ENCODE results near the gene GRPR.

GRPR gene

DNA sequence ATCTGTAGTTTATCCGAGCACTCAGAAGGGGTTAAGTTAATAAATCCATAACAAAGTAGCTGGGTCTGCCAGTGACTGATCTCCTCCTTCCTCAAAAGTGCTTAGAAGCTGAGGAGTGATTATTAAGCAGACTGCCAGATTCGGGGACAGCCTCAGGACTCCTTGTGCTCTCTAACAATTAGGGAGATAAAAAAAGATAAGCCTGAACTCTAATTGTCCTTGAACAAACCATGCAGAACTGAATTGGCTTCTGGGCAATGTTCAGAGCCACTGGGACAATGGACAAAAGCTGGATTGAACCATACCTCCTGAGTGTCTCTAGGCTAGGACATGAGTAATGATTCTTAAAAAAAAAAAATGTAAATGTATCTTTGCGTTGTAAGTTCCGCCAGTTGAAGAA is 22.7 kb upstream of the GRPR start:
- H3K27me3 ChIP-seq (ENCODE audit: control insufficient read depth, insufficient read depth, low read length): no peaks in the 10 kb centered on the region
- TF ChIP-seq, protein P1, sequence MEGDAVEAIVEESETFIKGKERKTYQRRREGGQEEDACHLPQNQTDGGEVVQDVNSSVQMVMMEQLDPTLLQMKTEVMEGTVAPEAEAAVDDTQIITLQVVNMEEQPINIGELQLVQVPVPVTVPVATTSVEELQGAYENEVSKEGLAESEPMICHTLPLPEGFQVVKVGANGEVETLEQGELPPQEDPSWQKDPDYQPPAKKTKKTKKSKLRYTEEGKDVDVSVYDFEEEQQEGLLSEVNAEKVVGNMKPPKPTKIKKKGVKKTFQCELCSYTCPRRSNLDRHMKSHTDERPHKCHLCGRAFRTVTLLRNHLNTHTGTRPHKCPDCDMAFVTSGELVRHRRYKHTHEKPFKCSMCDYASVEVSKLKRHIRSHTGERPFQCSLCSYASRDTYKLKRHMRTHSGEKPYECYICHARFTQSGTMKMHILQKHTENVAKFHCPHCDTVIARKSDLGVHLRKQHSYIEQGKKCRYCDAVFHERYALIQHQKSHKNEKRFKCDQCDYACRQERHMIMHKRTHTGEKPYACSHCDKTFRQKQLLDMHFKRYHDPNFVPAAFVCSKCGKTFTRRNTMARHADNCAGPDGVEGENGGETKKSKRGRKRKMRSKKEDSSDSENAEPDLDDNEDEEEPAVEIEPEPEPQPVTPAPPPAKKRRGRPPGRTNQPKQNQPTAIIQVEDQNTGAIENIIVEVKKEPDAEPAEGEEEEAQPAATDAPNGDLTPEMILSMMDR (IDR thresholded peaks at IDR 0.05): no peak

DNA sequence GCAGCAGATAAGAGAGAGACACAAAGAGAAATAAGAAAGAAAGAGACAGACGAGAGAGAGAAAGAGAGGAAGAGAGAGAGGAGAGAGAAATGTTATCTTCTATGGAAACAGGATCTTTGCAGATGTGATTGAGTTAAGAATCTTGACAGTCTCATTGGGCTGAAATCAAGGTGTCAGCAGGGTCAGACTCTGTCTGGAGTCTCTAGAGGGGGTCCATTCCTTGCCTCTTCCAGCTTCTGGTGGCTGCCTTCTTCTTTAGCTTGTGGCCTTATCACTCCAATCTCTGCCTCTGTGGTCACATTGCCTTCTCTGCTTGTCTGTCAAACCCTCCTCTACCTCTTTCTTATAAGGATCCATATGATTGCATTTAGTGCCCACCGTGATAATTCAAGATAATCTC is 21.8 kb upstream of the GRPR start:
- no peak overlapping the region for H3K4me3 ChIP-seq (ENCODE audit: low read depth, low read length)
- no peaks in the 10 kb centered on the region for H3K27me3 ChIP-seq (ENCODE audit: control insufficient read depth, insufficient read depth, low read length)
- no peak overlapping the region for H2AFZ ChIP-seq
- H3K4me1 ChIP-seq: no peaks in the 10 kb centered on the region
- no peak overlapping the region for H3K27ac ChIP-seq
- H3K9ac ChIP-seq: no peak overlapping the region
- H3K4me2 ChIP-seq (ENCODE audit: low read length): no peak overlapping the region
- TF ChIP-seq, protein P1 (IDR thresholded peaks at IDR 0.05): no peak
- no peaks in the 10 kb centered on the region for H3K79me2 ChIP-seq
- H3K36me3 ChIP-seq (ENCODE audit: control insufficient read depth, insufficient read depth, low read length): no peaks in the 10 kb centered on the region
- H3K9me3 ChIP-seq (ENCODE audit: control insufficient read depth, low read length): no peaks in the 10 kb centered on the region

More for the DNA sequence above, 22.7 kb upstream of the GRPR start:
- H2AFZ ChIP-seq: no peak overlapping the region
- no peak overlapping the region for H3K9ac ChIP-seq
- H3K27ac ChIP-seq: no peak overlapping the region
- no peaks in the 10 kb centered on the region for H3K9me3 ChIP-seq (ENCODE audit: control insufficient read depth, low read length)
- no peaks in the 10 kb centered on the region for H3K79me2 ChIP-seq
- H3K4me3 ChIP-seq (ENCODE audit: low read depth, low read length): no peak overlapping the region
- H3K4me1 ChIP-seq: no peaks in the 10 kb centered on the region
- H3K4me2 ChIP-seq (ENCODE audit: low read length): no peak overlapping the region
- no peaks in the 10 kb centered on the region for H3K36me3 ChIP-seq (ENCODE audit: control insufficient read depth, insufficient read depth, low read length)

DNA sequence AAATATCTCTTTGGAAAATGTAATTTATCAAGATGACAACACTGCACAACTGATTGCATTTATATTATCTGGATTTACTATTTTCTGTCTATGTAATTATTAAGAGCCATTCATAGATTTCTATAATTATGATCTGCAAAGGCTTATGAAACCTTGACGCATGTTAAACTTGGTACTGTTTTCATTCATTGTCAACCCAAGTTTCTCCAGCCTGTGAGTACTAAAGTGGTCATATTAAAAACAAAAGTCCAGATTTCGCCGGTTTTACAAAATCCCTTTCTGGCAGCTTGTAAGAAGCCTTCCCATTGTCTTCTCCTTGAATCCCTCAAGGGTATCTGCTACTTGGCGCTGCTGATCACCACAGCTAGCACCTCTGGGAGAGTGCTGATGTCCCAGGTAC is 19.7 kb upstream of the GRPR start:
- H3K9me3 ChIP-seq (ENCODE audit: control insufficient read depth, low read length): no peaks in the 10 kb centered on the region
- H3K79me2 ChIP-seq: no peaks in the 10 kb centered on the region
- TF ChIP-seq, protein P1 (IDR thresholded peaks at IDR 0.05): no peak
- no peaks in the 10 kb centered on the region for H3K36me3 ChIP-seq (ENCODE audit: control insufficient read depth, insufficient read depth, low read length)
- H3K4me3 ChIP-seq (ENCODE audit: low read depth, low read length): no peak overlapping the region
- H3K27me3 ChIP-seq (ENCODE audit: control insufficient read depth, insufficient read depth, low read length): no peaks in the 10 kb centered on the region
- H3K27ac ChIP-seq: no peak overlapping the region
- H3K4me1 ChIP-seq: no peaks in the 10 kb centered on the region
- no peak overlapping the region for H3K9ac ChIP-seq
- no peak overlapping the region for H2AFZ ChIP-seq
- H3K4me2 ChIP-seq (ENCODE audit: low read length): no peak overlapping the region

DNA sequence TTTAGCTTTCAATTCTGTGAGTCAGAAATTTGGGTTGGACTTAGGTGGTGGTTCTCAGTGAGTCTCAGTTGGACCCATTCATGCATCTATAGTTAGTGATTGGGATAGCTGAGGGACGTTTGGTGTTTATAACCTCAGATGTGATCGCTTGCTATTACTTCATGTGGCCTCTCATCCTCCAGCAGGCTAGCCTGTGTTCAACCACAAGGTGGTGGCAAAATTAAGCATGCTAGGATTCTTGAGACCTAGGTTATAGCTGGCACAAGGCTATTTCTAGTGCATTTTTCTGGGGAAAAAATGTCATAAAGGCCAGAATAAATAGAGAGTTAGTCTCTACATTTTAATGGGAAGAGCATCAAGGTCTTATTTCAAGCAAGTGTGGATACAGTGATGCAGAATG is 10.9 kb upstream of the GRPR start:
- no peak overlapping the region for H3K4me2 ChIP-seq (ENCODE audit: low read length)
- H3K27me3 ChIP-seq (ENCODE audit: control insufficient read depth, insufficient read depth, low read length): no peaks in the 10 kb centered on the region
- H3K79me2 ChIP-seq: no peaks in the 10 kb centered on the region
- H2AFZ ChIP-seq: no peak overlapping the region
- H3K9ac ChIP-seq: no peak overlapping the region
- H3K36me3 ChIP-seq (ENCODE audit: control insufficient read depth, insufficient read depth, low read length): no peaks in the 10 kb centered on the region
- no peak overlapping the region for H3K4me3 ChIP-seq (ENCODE audit: low read depth, low read length)
- no peak overlapping the region for H3K27ac ChIP-seq
- H3K9me3 ChIP-seq (ENCODE audit: control insufficient read depth, low read length): no peaks in the 10 kb centered on the region
- H3K4me1 ChIP-seq: no peaks in the 10 kb centered on the region
- TF ChIP-seq, protein P1 (IDR thresholded peaks at IDR 0.05): no peak

DNA sequence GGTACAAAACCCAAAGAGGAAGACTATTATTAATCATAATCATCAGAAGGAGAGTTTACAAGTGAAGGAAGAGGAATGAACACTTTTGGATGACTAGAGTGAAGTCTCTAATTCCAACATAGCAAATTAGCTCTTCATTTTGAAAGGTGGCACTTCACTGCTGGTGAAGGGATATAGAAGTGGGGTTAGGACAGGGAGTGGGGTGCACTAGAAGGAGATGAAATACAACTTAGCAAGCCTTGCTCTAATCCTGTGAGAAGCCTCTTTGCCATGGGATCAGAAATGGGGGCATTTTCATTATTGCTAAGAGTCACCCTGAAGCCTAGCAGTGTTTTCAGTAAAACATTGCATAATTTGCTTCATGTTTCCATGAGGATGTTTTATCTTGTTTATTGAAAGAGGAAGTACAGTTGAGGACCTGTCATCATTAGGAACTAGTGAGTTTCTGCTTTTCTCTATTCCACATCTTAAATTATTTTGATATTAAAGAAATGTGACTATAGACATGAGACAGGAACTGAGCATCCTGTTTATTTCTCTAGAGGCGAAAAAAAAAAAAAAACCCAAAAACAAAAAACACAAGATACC is 9.3 kb upstream of the GRPR start:
- Histone ChIP-seq H3K4me1 (no peaks in the 10 kb centered on the region), H3K36me3 (ENCODE audit: control insufficient read depth, insufficient read depth, low read length) (no peaks in the 10 kb centered on the region), H3K9me3 (ENCODE audit: control insufficient read depth, low read length) (no peaks in the 10 kb centered on the region), H2AFZ (no peak overlapping the region), H3K9ac (no peak overlapping the region), H3K27ac (no peak overlapping the region), H3K4me2 (ENCODE audit: low read length) (no peak overlapping the region), H3K27me3 (ENCODE audit: control insufficient read depth, insufficient read depth, low read length) (no peaks in the 10 kb centered on the region), H3K79me2 (no peaks in the 10 kb centered on the region), H3K4me3 (ENCODE audit: low read depth, low read length) (no peak overlapping the region)
- TF ChIP-seq, protein P1 (IDR thresholded peaks at IDR 0.05): no peak

Measured in parathyroid adenoma (tissue), 2 donors.